Peyer's patch (tissue), 4 donors: Measurements from ENCODE around the gene ZNF492.

ENCODE experiments used
- POLR2A ChIP-seq, 2 donors: fragments of 450-650 bp; IDR thresholded peaks; one replicate each; pipeline ENCODE4 v1.5.1; 2017; ENCODE audit warnings: antibody characterized with exemption in 2 of 2, mild to moderate bottlenecking in 2 of 2, moderate library complexity in 2 of 2
- TF ChIP-seq, protein P1 (sequence below), 6 experiments: fragments of 450-650 bp in 4 of 6; fragments of 200-600 bp in 2 of 6; sonication (generic) in 1 of 6; IDR thresholded peaks; one replicate each; pipeline ENCODE4 v1.5.1; 2017 to 2019; ENCODE audit warnings: antibody characterized with exemption in 6 of 6, mild to moderate bottlenecking in 3 of 6, moderate library complexity in 1 of 6

DNA sequence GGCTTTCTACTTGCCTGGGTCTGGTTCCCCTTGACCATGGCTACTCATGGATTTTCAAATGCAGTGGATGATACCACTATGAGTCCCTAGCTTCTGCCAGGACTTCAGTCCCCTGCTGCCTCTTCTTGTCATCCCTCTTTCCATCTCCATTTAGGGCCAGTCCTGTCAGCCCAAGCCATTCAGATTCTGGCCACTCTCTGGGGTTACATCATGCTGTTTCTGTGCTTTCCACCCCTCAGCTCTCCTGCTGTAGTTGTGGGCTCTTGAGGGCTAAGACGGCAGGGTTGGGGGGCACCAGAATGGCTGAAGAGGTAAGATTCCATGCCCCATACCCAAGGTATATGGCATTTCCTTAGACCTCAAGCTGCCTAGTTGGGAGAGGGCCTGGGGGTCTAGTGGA, 13.2 kb upstream of the ZNF492 start:
- TF ChIP-seq, protein P1, sequence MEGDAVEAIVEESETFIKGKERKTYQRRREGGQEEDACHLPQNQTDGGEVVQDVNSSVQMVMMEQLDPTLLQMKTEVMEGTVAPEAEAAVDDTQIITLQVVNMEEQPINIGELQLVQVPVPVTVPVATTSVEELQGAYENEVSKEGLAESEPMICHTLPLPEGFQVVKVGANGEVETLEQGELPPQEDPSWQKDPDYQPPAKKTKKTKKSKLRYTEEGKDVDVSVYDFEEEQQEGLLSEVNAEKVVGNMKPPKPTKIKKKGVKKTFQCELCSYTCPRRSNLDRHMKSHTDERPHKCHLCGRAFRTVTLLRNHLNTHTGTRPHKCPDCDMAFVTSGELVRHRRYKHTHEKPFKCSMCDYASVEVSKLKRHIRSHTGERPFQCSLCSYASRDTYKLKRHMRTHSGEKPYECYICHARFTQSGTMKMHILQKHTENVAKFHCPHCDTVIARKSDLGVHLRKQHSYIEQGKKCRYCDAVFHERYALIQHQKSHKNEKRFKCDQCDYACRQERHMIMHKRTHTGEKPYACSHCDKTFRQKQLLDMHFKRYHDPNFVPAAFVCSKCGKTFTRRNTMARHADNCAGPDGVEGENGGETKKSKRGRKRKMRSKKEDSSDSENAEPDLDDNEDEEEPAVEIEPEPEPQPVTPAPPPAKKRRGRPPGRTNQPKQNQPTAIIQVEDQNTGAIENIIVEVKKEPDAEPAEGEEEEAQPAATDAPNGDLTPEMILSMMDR (IDR thresholded peaks at IDR 0.05), result no peak
- TF ChIP-seq POLR2A (IDR thresholded peaks at IDR 0.05), result no peak
